Neural progenitor cell (in vitro differentiated cells): Measurements from ENCODE around the gene MUC12. TPM values are rescaled to one million over a fixed set of nuclear protein-coding genes. Genes with fewer than 3 reads are reported as not detected.

Experiments used
- DNase-seq: peaks from one replicate; pipeline ENCODE4 v3.0.0-alpha.2; 2016; ENCODE audit warnings: low spot score
- H2AFZ ChIP-seq: fragments of 200-600 bp; sonication (generic); replicated peaks from 2 replicates; pipeline ENCODE4 v1.6.1; 2016; ENCODE audit warnings: antibody characterized with exemption
- H3F3A ChIP-seq: fragments of 200-600 bp; sonication (generic); 2 replicates; pipeline ENCODE4 v1.6.1; 2016; ENCODE audit warnings: antibody characterized with exemption, low read depth
- H3K27ac ChIP-seq: fragments of 200-600 bp; sonication (generic); 2 replicates; pipeline ENCODE4 v1.5.1; 2016; ENCODE audit warnings: mild to moderate bottlenecking
- H3K27me3 ChIP-seq: fragments of 200-600 bp; sonication (generic); 2 replicates; pipeline ENCODE4 v1.6.1; 2016; ENCODE audit warnings: mild to moderate bottlenecking, moderate library complexity
- H3K36me3 ChIP-seq: fragments of 200-600 bp; sonication (generic); 2 replicates; pipeline ENCODE4 v1.5.1; 2016
- H3K4me1 ChIP-seq: fragments of 200-600 bp; sonication (generic); 2 replicates; pipeline ENCODE4 v1.6.1; 2016; ENCODE audit warnings: mixed run types
- H3K4me2 ChIP-seq: fragments of 200-600 bp; sonication (generic); 2 replicates; pipeline ENCODE4 v1.6.1; 2016
- H3K4me3 ChIP-seq: fragments of 200-600 bp; sonication (generic); 2 replicates; pipeline ENCODE4 v1.5.1; 2016
- H3K79me2 ChIP-seq: fragments of 200-600 bp; sonication (generic); 2 replicates; pipeline ENCODE4 v1.6.1; 2016; ENCODE audit warnings: low read depth
- H3K9ac ChIP-seq: fragments of 200-600 bp; sonication (generic); 2 replicates; pipeline ENCODE4 v1.6.1; 2016
- H3K9me3 ChIP-seq: fragments of 200-600 bp; sonication (generic); 2 replicates; pipeline ENCODE4 v1.5.1; 2016; ENCODE audit warnings: low read depth
- H4K20me1 ChIP-seq: fragments of 200-600 bp; sonication (generic); 2 replicates; pipeline ENCODE4 v1.6.1; 2016; ENCODE audit warnings: low read depth
- H3K27ac Mint-ChIP-seq: 3 replicates; pipeline ENCODE4 v1.8.0; 2021; ENCODE audit warnings: mixed read lengths
- H3K27me3 Mint-ChIP-seq: 2 replicates; pipeline ENCODE4 v1.8.0; 2022; ENCODE audit warnings: low read depth, mild to moderate bottlenecking, inconsistent platforms, moderate library complexity, mixed read lengths; ENCODE audit not compliant: insufficient read depth
- H3K36me3 Mint-ChIP-seq: 3 replicates; pipeline ENCODE4 v1.8.0; 2021; ENCODE audit warnings: mixed read lengths
- H3K4me1 Mint-ChIP-seq: 3 replicates; pipeline ENCODE4 v1.8.0; 2021; ENCODE audit warnings: mixed read lengths
- H3K4me3 Mint-ChIP-seq: 3 replicates; pipeline ENCODE4 v1.8.0; 2021; ENCODE audit warnings: mild to moderate bottlenecking, moderate library complexity, mixed read lengths
- H3K9me3 Mint-ChIP-seq: 3 replicates; pipeline ENCODE4 v1.8.0; 2020; ENCODE audit warnings: mixed read lengths
- EZH2 ChIP-seq: fragments of 200-600 bp; sonication (generic); IDR thresholded peaks from 2 replicates; pipeline ENCODE4 v1.6.1; 2017; ENCODE audit warnings: antibody characterized with exemption, mild to moderate bottlenecking, moderate library complexity
- EZH2phosphoT487 ChIP-seq: fragments of 200-600 bp; sonication (generic); IDR thresholded peaks from 2 replicates; pipeline ENCODE4 v1.6.1; 2017; ENCODE audit warnings: antibody characterized with exemption
- total RNA-seq: library from RNA; depleted of rRNA; stranded (reverse); fragments of >200 nt; gene quantifications from 2 replicates; pipeline ENCODE4 v1.2.3, GENCODE V29; 2015; ENCODE audit warnings: low replicate concordance
- TF ChIP-seq, protein P1 (sequence below): fragments of 200-600 bp; sonication (generic); IDR thresholded peaks from 2 replicates; pipeline ENCODE4 v1.5.1; 2017; ENCODE audit warnings: antibody characterized with exemption, mild to moderate bottlenecking

Gene MUC12
- total RNA-seq, 1 donor from 2014 or later: not detected

DNA sequence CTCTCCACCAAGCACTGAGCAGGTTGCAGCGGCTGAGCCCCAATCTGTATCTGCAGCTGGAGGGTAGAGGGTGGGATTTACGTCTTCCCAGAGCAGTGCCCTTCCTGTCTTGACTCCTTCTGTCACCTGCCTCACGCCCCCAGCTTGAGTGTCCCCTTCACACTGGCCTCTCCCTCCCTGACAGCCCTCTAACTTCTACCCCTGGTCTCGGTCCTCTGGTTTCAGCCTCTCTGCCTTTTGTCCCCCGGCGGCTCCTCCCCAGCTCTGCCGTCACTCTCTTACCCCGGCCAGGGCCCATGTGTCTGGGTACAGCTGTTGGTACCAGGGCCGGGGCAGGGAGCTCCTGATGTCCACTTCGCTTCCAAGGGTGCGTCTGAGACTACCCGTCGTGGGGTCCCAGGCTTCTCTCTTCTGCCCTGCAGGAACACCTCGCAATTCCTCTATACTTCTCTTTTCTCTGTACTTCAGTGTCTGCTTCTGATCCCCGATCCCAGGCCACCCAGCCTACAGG is 19.4 kb upstream of the MUC12 start:
- Histone ChIP-seq H3K4me1 (peaks cover 11% of the 10 kb centered on the region), H3K79me2 (no peaks in the 10 kb centered on the region), H2AFZ (peak overlapping the region; percentile 68), H3K9ac (no peak overlapping the region), H3K36me3 (no peaks in the 10 kb centered on the region), H3K27me3 (peaks cover 15% of the 10 kb centered on the region), H3K4me3 (no peak overlapping the region), H3K9me3 (no peaks in the 10 kb centered on the region), H3K4me2 (no peak overlapping the region), H3F3A (peaks cover 19% of the 10 kb centered on the region), H3K27ac (no peak overlapping the region), H4K20me1 (no peaks in the 10 kb centered on the region)
- TF ChIP-seq, protein P1, sequence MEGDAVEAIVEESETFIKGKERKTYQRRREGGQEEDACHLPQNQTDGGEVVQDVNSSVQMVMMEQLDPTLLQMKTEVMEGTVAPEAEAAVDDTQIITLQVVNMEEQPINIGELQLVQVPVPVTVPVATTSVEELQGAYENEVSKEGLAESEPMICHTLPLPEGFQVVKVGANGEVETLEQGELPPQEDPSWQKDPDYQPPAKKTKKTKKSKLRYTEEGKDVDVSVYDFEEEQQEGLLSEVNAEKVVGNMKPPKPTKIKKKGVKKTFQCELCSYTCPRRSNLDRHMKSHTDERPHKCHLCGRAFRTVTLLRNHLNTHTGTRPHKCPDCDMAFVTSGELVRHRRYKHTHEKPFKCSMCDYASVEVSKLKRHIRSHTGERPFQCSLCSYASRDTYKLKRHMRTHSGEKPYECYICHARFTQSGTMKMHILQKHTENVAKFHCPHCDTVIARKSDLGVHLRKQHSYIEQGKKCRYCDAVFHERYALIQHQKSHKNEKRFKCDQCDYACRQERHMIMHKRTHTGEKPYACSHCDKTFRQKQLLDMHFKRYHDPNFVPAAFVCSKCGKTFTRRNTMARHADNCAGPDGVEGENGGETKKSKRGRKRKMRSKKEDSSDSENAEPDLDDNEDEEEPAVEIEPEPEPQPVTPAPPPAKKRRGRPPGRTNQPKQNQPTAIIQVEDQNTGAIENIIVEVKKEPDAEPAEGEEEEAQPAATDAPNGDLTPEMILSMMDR: no peak
- TF ChIP-seq EZH2phosphoT487: no peak
- no peak for TF ChIP-seq EZH2
- peak; percentile 17 for DNase-seq
- Mint-ChIP-seq H3K27me3 (peaks cover 3% of the 10 kb centered on the region), H3K27ac (no peak overlapping the region), H3K4me1 (peaks cover 10% of the 10 kb centered on the region), H3K4me3 (no peak overlapping the region), H3K36me3 (no peaks in the 10 kb centered on the region), H3K9me3 (no peaks in the 10 kb centered on the region)

- Mint-ChIP-seq H3K36me3 (no peaks in the 10 kb centered on the region), H3K27ac (no peak overlapping the region)
Observed at GRCh38 chr7:100951172-100951571, 18.2 kb upstream of the MUC12 start.

GRCh38 chr7:100951888-100952560 is 17.3 kb upstream of the MUC12 start:
- Mint-ChIP-seq H3K9me3 (no peaks in the 10 kb centered on the region), H3K27me3 (no peaks in the 10 kb centered on the region), H3K36me3 (no peaks in the 10 kb centered on the region), H3K27ac (no peak overlapping the region), H3K4me3 (no peak overlapping the region), H3K4me1 (peaks cover 6% of the 10 kb centered on the region)
- Histone ChIP-seq H3K9ac (no peak overlapping the region), H3K4me3 (no peak overlapping the region), H3K4me1 (peaks cover 11% of the 10 kb centered on the region), H3K9me3 (no peaks in the 10 kb centered on the region), H3F3A (peaks cover 19% of the 10 kb centered on the region), H3K27me3 (peaks cover 15% of the 10 kb centered on the region), H3K27ac (no peak overlapping the region), H3K36me3 (no peaks in the 10 kb centered on the region), H3K4me2 (no peak overlapping the region), H2AFZ (no peak overlapping the region), H4K20me1 (no peaks in the 10 kb centered on the region), H3K79me2 (no peaks in the 10 kb centered on the region)
- DNase-seq: no peak
- TF ChIP-seq, protein P1: no peak
- TF ChIP-seq EZH2 (no peak), EZH2phosphoT487 (no peak)

More at GRCh38 chr7:100951172-100951571, 18.2 kb upstream of the MUC12 start:
- no peak overlapping the region for H3K9ac ChIP-seq
- H4K20me1 ChIP-seq: no peaks in the 10 kb centered on the region
- H3K9me3 ChIP-seq: no peaks in the 10 kb centered on the region
- H3K36me3 ChIP-seq: no peaks in the 10 kb centered on the region
- H3K27me3 ChIP-seq: peaks cover 15% of the 10 kb centered on the region
- H3K4me1 Mint-ChIP-seq: peaks cover 10% of the 10 kb centered on the region
- no peak overlapping the region for H3K4me3 ChIP-seq
- H2AFZ ChIP-seq: no peak overlapping the region
- peaks cover 19% of the 10 kb centered on the region for H3F3A ChIP-seq
- no peak overlapping the region for H3K27ac ChIP-seq
- no peak overlapping the region for H3K4me2 ChIP-seq
- no peaks in the 10 kb centered on the region for H3K9me3 Mint-ChIP-seq
- H3K79me2 ChIP-seq: no peaks in the 10 kb centered on the region
- H3K4me3 Mint-ChIP-seq: no peak overlapping the region
- peak; percentile 76 for DNase-seq
- H3K4me1 ChIP-seq: peaks cover 11% of the 10 kb centered on the region
- TF ChIP-seq EZH2: no peak
- peaks cover under 1% of the 10 kb centered on the region for H3K27me3 Mint-ChIP-seq

DNA sequence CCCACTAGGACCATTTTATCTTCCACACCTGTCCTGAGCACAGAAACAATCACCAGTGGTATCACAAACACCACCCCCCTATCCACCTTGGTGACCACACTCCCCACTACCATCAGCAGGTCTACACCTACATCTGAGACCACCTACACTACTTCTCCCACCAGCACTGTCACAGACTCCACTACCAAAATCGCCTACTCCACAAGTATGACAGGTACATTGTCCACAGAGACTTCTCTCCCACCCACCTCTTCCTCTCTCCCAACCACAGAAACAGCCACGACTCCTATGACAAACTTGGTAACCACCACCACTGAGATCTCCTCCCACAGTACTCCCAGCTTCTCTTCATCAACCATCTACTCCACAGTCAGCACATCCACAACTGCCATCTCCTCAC is 16.7 kb upstream of the MUC12 start:
- peaks cover 6% of the 10 kb centered on the region for H3K4me1 Mint-ChIP-seq

More for the DNA sequence above, 16.7 kb upstream of the MUC12 start:
- no peak for DNase-seq
- Histone ChIP-seq H2AFZ (no peak overlapping the region), H3K4me2 (no peak overlapping the region), H3K9ac (no peak overlapping the region), H3K9me3 (no peaks in the 10 kb centered on the region), H3K27ac (no peak overlapping the region), H4K20me1 (no peaks in the 10 kb centered on the region), H3K4me3 (no peak overlapping the region), H3F3A (peaks cover 19% of the 10 kb centered on the region), H3K36me3 (no peaks in the 10 kb centered on the region), H3K27me3 (peaks cover 15% of the 10 kb centered on the region), H3K4me1 (peaks cover 11% of the 10 kb centered on the region), H3K79me2 (no peaks in the 10 kb centered on the region)
- H3K9me3 Mint-ChIP-seq: no peaks in the 10 kb centered on the region
- no peak overlapping the region for H3K27ac Mint-ChIP-seq
- no peaks in the 10 kb centered on the region for H3K36me3 Mint-ChIP-seq
- H3K27me3 Mint-ChIP-seq: no peaks in the 10 kb centered on the region
- TF ChIP-seq, protein P1: no peak
- TF ChIP-seq EZH2 (no peak), EZH2phosphoT487 (no peak)
- no peak overlapping the region for H3K4me3 Mint-ChIP-seq
